ENCODE results near the gene NAV2. TPM values are rescaled to one million over a fixed set of nuclear protein-coding genes. Genes with fewer than 3 reads are reported as not detected.

The NAV2 gene
- polyA plus RNA-seq, 1 donor from 2014 or later = 3.0 TPM

DNA sequence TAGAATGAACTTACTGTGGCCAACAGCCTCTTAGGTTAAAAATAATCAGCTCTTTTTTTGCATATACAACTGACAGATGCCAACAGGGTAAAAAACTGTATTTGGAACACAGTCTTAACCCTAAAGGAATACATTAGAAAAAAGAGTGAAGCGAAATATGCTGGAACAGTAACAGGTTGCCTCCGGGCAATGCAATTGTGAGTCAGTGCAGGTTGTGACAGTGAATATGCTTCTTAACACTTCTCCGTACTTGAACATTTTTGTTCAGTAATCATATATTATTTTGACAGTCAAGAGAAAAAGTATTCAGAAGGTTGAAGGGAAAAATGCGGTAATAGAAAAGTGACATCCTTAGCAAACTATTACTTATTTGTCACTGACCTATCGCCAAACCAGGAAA, 349.1 kb downstream of the NAV2 start:
- Histone ChIP-seq H3K27ac (ENCODE audit: low read length) (no peak overlapping the region), H3K27me3 (ENCODE audit: insufficient read depth, low read depth, low read length) (no peaks in the 10 kb centered on the region), H3K9me3 (ENCODE audit: low read length) (no peaks in the 10 kb centered on the region), H3K4me2 (ENCODE audit: low read length) (no peak overlapping the region), H4K20me1 (ENCODE audit: insufficient read depth) (no peaks in the 10 kb centered on the region), H3K9ac (ENCODE audit: low read length) (no peak overlapping the region), H3K4me3 (ENCODE audit: low read length) (no peak overlapping the region), H3K79me2 (replicated peaks; ENCODE audit: insufficient read depth, low read length) (no peaks in the 10 kb centered on the region), H2AFZ (ENCODE audit: low read depth, low read length) (no peak overlapping the region), H3K36me3 (ENCODE audit: insufficient read depth, low read length) (no peaks in the 10 kb centered on the region), H3K9me2 (ENCODE audit: insufficient read depth, low read length) (no peaks in the 10 kb centered on the region), H3F3A (ENCODE audit: insufficient read depth, low read length, poor library complexity, severe bottlenecking) (no peaks in the 10 kb centered on the region)
- TF ChIP-seq, protein P1, sequence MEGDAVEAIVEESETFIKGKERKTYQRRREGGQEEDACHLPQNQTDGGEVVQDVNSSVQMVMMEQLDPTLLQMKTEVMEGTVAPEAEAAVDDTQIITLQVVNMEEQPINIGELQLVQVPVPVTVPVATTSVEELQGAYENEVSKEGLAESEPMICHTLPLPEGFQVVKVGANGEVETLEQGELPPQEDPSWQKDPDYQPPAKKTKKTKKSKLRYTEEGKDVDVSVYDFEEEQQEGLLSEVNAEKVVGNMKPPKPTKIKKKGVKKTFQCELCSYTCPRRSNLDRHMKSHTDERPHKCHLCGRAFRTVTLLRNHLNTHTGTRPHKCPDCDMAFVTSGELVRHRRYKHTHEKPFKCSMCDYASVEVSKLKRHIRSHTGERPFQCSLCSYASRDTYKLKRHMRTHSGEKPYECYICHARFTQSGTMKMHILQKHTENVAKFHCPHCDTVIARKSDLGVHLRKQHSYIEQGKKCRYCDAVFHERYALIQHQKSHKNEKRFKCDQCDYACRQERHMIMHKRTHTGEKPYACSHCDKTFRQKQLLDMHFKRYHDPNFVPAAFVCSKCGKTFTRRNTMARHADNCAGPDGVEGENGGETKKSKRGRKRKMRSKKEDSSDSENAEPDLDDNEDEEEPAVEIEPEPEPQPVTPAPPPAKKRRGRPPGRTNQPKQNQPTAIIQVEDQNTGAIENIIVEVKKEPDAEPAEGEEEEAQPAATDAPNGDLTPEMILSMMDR (IDR thresholded peaks at IDR 0.05; ENCODE audit: poor library complexity, severe bottlenecking) = no peak
- peak; percentile 22 for TF ChIP-seq POLR2AphosphoS5 (IDR thresholded peaks at IDR 0.05)

DNA sequence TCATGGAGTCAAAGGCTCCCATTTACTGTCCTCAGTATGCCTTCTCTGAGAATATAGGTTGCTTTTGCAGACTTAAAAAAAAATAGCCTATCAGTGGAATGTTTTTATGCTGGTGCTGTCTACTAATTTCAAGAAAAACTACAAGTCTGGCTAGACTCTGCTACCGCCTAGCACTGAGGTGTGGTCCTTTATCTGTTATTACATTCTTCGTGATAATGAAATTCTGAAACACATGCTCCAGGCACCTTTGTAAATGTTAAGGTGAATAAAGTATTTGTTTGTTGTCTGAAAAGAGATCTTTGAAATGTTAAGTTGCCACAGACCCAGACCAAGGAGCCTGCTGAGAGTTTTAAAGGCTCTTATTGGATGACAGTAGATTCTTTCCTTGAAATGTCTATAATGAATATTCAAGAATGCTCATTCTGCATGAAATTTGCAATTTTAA, 352.3 kb downstream of the NAV2 start:
- TF ChIP-seq RAD21 (conservative IDR thresholded peaks at IDR 0.05) = no peak
- TF ChIP-seq EP300 (conservative IDR thresholded peaks at IDR 0.05; ENCODE audit: poor library complexity, severe bottlenecking) = no peak
- TF ChIP-seq POLR2AphosphoS5 (IDR thresholded peaks at IDR 0.05) = no peak
- TF ChIP-seq, protein P1 (IDR thresholded peaks at IDR 0.05; ENCODE audit: poor library complexity, severe bottlenecking) = no peak
- TF ChIP-seq MXI1 (conservative IDR thresholded peaks at IDR 0.05; ENCODE audit: poor library complexity, severe bottlenecking) = no peak
- no peak for TF ChIP-seq TAF1 (IDR thresholded peaks at IDR 0.05; ENCODE audit: low read depth)
- TF ChIP-seq SMC3 (conservative IDR thresholded peaks at IDR 0.05; ENCODE audit: poor library complexity) = no peak
- TF ChIP-seq, protein P2, sequence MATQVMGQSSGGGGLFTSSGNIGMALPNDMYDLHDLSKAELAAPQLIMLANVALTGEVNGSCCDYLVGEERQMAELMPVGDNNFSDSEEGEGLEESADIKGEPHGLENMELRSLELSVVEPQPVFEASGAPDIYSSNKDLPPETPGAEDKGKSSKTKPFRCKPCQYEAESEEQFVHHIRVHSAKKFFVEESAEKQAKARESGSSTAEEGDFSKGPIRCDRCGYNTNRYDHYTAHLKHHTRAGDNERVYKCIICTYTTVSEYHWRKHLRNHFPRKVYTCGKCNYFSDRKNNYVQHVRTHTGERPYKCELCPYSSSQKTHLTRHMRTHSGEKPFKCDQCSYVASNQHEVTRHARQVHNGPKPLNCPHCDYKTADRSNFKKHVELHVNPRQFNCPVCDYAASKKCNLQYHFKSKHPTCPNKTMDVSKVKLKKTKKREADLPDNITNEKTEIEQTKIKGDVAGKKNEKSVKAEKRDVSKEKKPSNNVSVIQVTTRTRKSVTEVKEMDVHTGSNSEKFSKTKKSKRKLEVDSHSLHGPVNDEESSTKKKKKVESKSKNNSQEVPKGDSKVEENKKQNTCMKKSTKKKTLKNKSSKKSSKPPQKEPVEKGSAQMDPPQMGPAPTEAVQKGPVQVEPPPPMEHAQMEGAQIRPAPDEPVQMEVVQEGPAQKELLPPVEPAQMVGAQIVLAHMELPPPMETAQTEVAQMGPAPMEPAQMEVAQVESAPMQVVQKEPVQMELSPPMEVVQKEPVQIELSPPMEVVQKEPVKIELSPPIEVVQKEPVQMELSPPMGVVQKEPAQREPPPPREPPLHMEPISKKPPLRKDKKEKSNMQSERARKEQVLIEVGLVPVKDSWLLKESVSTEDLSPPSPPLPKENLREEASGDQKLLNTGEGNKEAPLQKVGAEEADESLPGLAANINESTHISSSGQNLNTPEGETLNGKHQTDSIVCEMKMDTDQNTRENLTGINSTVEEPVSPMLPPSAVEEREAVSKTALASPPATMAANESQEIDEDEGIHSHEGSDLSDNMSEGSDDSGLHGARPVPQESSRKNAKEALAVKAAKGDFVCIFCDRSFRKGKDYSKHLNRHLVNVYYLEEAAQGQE (IDR thresholded peaks at IDR 0.05; ENCODE audit: borderline replicate concordance) = no peak
- TF ChIP-seq EZH2 (IDR thresholded peaks at IDR 0.05; ENCODE audit: borderline replicate concordance, insufficient read depth, low read length, poor library complexity, severe bottlenecking) = no peak
- no peak overlapping the region for H3K9ac ChIP-seq (ENCODE audit: low read length)
- H3K27me3 ChIP-seq (ENCODE audit: insufficient read depth, low read depth, low read length) = no peaks in the 10 kb centered on the region
- no peaks in the 10 kb centered on the region for H3K36me3 ChIP-seq (ENCODE audit: insufficient read depth, low read length)
- no peak overlapping the region for H3K4me2 ChIP-seq (ENCODE audit: low read length)
- no peaks in the 10 kb centered on the region for H3K9me2 ChIP-seq (ENCODE audit: insufficient read depth, low read length)
- H3K4me3 ChIP-seq (ENCODE audit: low read length) = no peak overlapping the region
- H2AFZ ChIP-seq (ENCODE audit: low read depth, low read length) = no peak overlapping the region
- no peaks in the 10 kb centered on the region for H3K9me3 ChIP-seq (ENCODE audit: low read length)
- H3K79me2 ChIP-seq (replicated peaks; ENCODE audit: insufficient read depth, low read length) = no peaks in the 10 kb centered on the region
- no peaks in the 10 kb centered on the region for H3F3A ChIP-seq (ENCODE audit: insufficient read depth, low read length, poor library complexity, severe bottlenecking)
- no peaks in the 10 kb centered on the region for H4K20me1 ChIP-seq (ENCODE audit: insufficient read depth)
- no peak overlapping the region for H3K27ac ChIP-seq (ENCODE audit: low read length)

All from neural cell (in vitro differentiated cells).